Regular cardiac myocyte (primary cell): ENCODE results near the gene MALL. TPM values are rescaled to one million over a fixed set of nuclear protein-coding genes. Genes with fewer than 3 reads are reported as not detected.

Source experiments
- total RNA-seq: library from RNA; depleted of rRNA; stranded (reverse); fragments of >200 nt; gene quantifications from 2 replicates; pipeline ENCODE4 v1.2.3, GENCODE V29; 2014

The MALL gene
- 2.0 and 6.7 TPM in 2 replicates for total RNA-seq

DNA sequence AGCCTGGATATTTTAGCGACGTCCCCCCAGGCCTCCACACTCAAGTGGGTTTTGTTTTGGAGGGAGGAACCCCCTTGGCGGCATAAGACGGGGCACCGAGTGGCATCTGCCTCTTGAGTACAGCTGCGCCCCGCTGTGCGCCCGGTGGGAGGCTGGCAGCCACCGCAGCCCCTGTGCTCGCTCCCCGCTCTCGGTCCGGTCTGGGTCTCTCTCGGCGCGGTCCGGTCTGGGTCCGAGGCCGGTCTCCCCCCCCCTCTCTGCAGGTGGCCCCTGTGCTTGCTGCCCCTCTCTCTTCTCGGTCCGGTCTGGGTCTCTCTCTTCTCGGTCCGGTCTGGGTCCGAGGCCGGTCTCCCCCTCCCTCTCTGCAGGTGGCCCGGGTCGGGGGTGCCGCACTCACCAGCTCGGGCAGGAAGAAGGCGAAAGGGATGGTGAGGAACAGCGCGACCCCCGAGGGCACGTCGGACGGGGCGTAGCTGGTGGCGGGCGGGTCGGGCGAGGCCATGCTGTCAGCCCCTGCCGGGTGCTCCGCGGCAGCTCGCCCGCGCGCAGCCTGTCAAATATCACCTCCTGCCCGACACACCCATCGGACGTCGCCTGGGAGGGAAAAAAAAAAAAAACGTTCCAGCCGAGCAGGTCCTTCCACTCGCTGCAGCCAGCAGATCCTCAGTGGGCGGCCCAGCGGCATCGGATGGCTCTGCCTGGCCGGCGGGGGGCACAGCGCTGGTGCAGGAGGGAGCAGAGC lies at the start of gene MALL:
Gene MALL (minus strand): TSS at position 532 of the 742 bp plus-strand sequence. CDS start 30 bp downstream, at position 502.

Other genes with a start within 250 kb of the MALL start
- 1.1 and 1.5 TPM in 2 replicates for gene LIMS3, start 217.1 kb downstream of the MALL start, total RNA-seq
- 3.6 and 5.6 TPM in 2 replicates for gene NPHP1, start 89.2 kb upstream of the MALL start, total RNA-seq
- gene MTLN, start 96.7 kb upstream of the MALL start, total RNA-seq: 57.5 and 58.1 TPM in 2 replicates